A673 (cell line): Measurements from ENCODE around the gene MAPK8. TPM values are rescaled to one million over a fixed set of nuclear protein-coding genes. Genes with fewer than 3 reads are reported as not detected.

Source experiments
- BruUV-seq: library from RNA; stranded (reverse); fragments of 400-500 nt; replicated peaks from 2 replicates; lab custom pipeline; 2021; lab: Mats Ljungman, UMichigan
- CTCF ChIA-PET: fragments of 300-600 bp; sonication (Branson Sonifier 250); formaldehyde crosslinking; loops from one replicate; lab custom pipeline; 2022; ENCODE audit warnings: antibody characterized with exemption; lab: Charles Lee
- POLR2A ChIA-PET: fragments of 300-600 bp; sonication (Branson Sonifier 250); formaldehyde crosslinking; loops from one replicate; lab custom pipeline; 2022; ENCODE audit warnings: antibody characterized with exemption; ENCODE audit not compliant: low non-redundant PET; lab: Charles Lee
- DNase-seq: peaks from one replicate; pipeline ENCODE4 v3.0.0-alpha.2; 2015; ENCODE audit warnings: low spot score
- H3K27ac ChIP-seq: fragments of 200-600 bp; sonication (generic); 2 replicates; pipeline ENCODE4 v1.5.1; 2016; ENCODE audit warnings: mixed run types, low read depth, mild to moderate bottlenecking, mixed read lengths, antibody characterized with exemption, low read length; ENCODE audit not compliant: poor library complexity, severe bottlenecking
- H3K27me3 ChIP-seq: fragments of 200-600 bp; sonication (generic); replicated peaks from 2 replicates; pipeline ENCODE4 v1.6.1; 2017; ENCODE audit warnings: mixed run types, low read depth, mild to moderate bottlenecking, mixed read lengths, antibody characterized with exemption, low read length; ENCODE audit not compliant: insufficient read depth, poor library complexity
- H3K36me3 ChIP-seq: fragments of 200-600 bp; sonication (generic); 2 replicates; pipeline ENCODE4 v1.6.1; 2016; ENCODE audit warnings: mixed run types, mild to moderate bottlenecking, mixed read lengths, antibody characterized with exemption, low read length; ENCODE audit not compliant: insufficient read depth, poor library complexity, severe bottlenecking
- H3K4me1 ChIP-seq: fragments of 200-600 bp; sonication (generic); 2 replicates; pipeline ENCODE4 v1.6.1; 2017; ENCODE audit warnings: mixed run types, mild to moderate bottlenecking, mixed read lengths, antibody characterized with exemption, low read length; ENCODE audit not compliant: insufficient read depth, poor library complexity, severe bottlenecking
- H3K4me3 ChIP-seq: fragments of 200-600 bp; sonication (generic); 2 replicates; pipeline ENCODE4 v1.5.1; 2016; ENCODE audit warnings: low read depth, mixed run types, mild to moderate bottlenecking, mixed read lengths, low read length; ENCODE audit not compliant: poor library complexity, severe bottlenecking
- H3K9me3 ChIP-seq: fragments of 200-600 bp; sonication (generic); 2 replicates; pipeline ENCODE4 v1.6.1; 2016; ENCODE audit warnings: mixed run types, low read depth, mild to moderate bottlenecking, mixed read lengths, antibody characterized with exemption, low read length; ENCODE audit not compliant: poor library complexity, severe bottlenecking
- CTCF ChIP-seq: fragments of 300-800, 200-600 bp; sonication (generic); conservative IDR thresholded peaks from 2 replicates; pipeline ENCODE4 v1.5.1; 2017; ENCODE audit warnings: low read depth, mild to moderate bottlenecking, antibody characterized with exemption, low read length, moderate library complexity, mixed read lengths
- EZH2 ChIP-seq: fragments of 200-600 bp; sonication (generic); IDR thresholded peaks from 2 replicates; pipeline ENCODE4 v1.6.1; 2017; ENCODE audit warnings: borderline replicate concordance, low read depth, mild to moderate bottlenecking, mixed read lengths, antibody characterized with exemption, low read length; ENCODE audit not compliant: poor library complexity, severe bottlenecking
- intact Hi-C: fragments of 100-400 bp; cut with micrococcal nuclease; formaldehyde crosslinking; loops from one replicate; pipeline ENCODE4 v1.10.0; 2022; ENCODE audit not compliant: unreplicated experiment
- total RNA-seq: library from RNA; stranded (reverse); gene quantifications from 2 replicates; pipeline ENCODE4 v1.2.3, GENCODE V29; 2021

MAPK8 gene
- total RNA-seq, 1 experiment from 2014 or later: 52.0 TPM

GRCh38 chr10:48450741-48451466 is 144.4 kb downstream of the MAPK8 start:
- POLR2A ChIA-PET: no interaction called here
- TF ChIP-seq EZH2 (no peak), CTCF (no peak)
- no TSS peak for BruUV-seq
- Histone ChIP-seq H3K27me3 (no peaks in the 10 kb centered on the region), H3K4me3 (no peak overlapping the region), H3K27ac (no peak overlapping the region), H3K4me1 (no peaks in the 10 kb centered on the region), H3K9me3 (no peaks in the 10 kb centered on the region), H3K36me3 (no peaks in the 10 kb centered on the region)
- CTCF ChIA-PET: no interaction called here
- intact Hi-C loops: no loop called here
- no peak for DNase-seq

GRCh38 chr10:48451969-48452878 is 145.7 kb downstream of the MAPK8 start:
- ChIA-PET POLR2A (no interaction called here), CTCF (no interaction called here)
- intact Hi-C loops: no loop called here
- no peak for DNase-seq
- no peak overlapping the region for H3K4me3 ChIP-seq
- no peaks in the 10 kb centered on the region for H3K4me1 ChIP-seq
- TF ChIP-seq CTCF: no peak
- TF ChIP-seq EZH2: no peak
- H3K27me3 ChIP-seq: no peaks in the 10 kb centered on the region
- no peak overlapping the region for H3K27ac ChIP-seq
- no peaks in the 10 kb centered on the region for H3K36me3 ChIP-seq
- H3K9me3 ChIP-seq: no peaks in the 10 kb centered on the region
- no TSS peak for BruUV-seq

GRCh38 chr10:48452879-48453412 is 146.5 kb downstream of the MAPK8 start:
- no peak overlapping the region for H3K27ac ChIP-seq
- no peak for DNase-seq
- BruUV-seq: no TSS peak
- POLR2A ChIA-PET: no interaction called here
- H3K36me3 ChIP-seq: no peaks in the 10 kb centered on the region
- H3K4me1 ChIP-seq: no peaks in the 10 kb centered on the region
- CTCF ChIA-PET: no interaction called here
- no peak overlapping the region for H3K4me3 ChIP-seq
- TF ChIP-seq CTCF: no peak
- TF ChIP-seq EZH2: no peak
- intact Hi-C loops: no loop called here
- H3K27me3 ChIP-seq: no peaks in the 10 kb centered on the region
- no peaks in the 10 kb centered on the region for H3K9me3 ChIP-seq
